H9 (cell line): ENCODE data around the gene CDH5. TPM values are rescaled to one million over a fixed set of nuclear protein-coding genes. Genes with fewer than 3 reads are reported as not detected.

ENCODE experiments used
- DNase-seq: peaks from one replicate; pipeline ENCODE4 v3.0.0-alpha.2; 2017
- H2AFZ ChIP-seq: one replicate; pipeline ENCODE4 v1.6.1; 2013; ENCODE audit warnings: mild to moderate bottlenecking, low read length, control low read depth, moderate library complexity
- H2AK5ac ChIP-seq: 2 replicates; pipeline ENCODE4 v1.6.1; 2013; ENCODE audit warnings: low read length, control low read depth, mixed read lengths; ENCODE audit not compliant: insufficient read length
- H2BK120ac ChIP-seq: one replicate; pipeline ENCODE4 v1.6.1; 2013; ENCODE audit warnings: low read depth, mild to moderate bottlenecking, low read length, control low read depth, inconsistent platforms; ENCODE audit not compliant: poor library complexity, severe bottlenecking
- H2BK12ac ChIP-seq: 2 replicates; pipeline ENCODE4 v1.6.1; 2013; ENCODE audit warnings: low read length, control low read depth, mixed read lengths, low read depth; ENCODE audit not compliant: insufficient read length
- H2BK15ac ChIP-seq: 2 replicates; pipeline ENCODE4 v1.6.1; 2013; ENCODE audit warnings: low read depth, low read length, control low read depth
- H2BK20ac ChIP-seq: one replicate; pipeline ENCODE4 v1.6.1; 2013; ENCODE audit warnings: low read depth, mild to moderate bottlenecking, low read length, control low read depth, inconsistent platforms; ENCODE audit not compliant: poor library complexity, severe bottlenecking
- H2BK5ac ChIP-seq: 2 replicates; pipeline ENCODE4 v1.6.1; 2013; ENCODE audit warnings: low read length, control low read depth, mixed read lengths; ENCODE audit not compliant: insufficient read length
- H3K14ac ChIP-seq: 2 replicates; pipeline ENCODE4 v1.6.1; 2013; ENCODE audit warnings: low read length, control low read depth; ENCODE audit not compliant: insufficient read depth
- H3K18ac ChIP-seq: 2 replicates; pipeline ENCODE4 v1.6.1; 2013; ENCODE audit warnings: low read depth, mild to moderate bottlenecking, mixed read lengths, low read length, control low read depth; ENCODE audit not compliant: insufficient read length
- H3K23ac ChIP-seq: 2 replicates; pipeline ENCODE4 v1.6.1; 2013; ENCODE audit warnings: low read length, control low read depth, mixed read lengths, low read depth; ENCODE audit not compliant: insufficient read length
- H3K23me2 ChIP-seq: 2 replicates; pipeline ENCODE4 v1.6.1; 2013; ENCODE audit warnings: low read depth, mild to moderate bottlenecking, mixed read lengths, low read length, control low read depth; ENCODE audit not compliant: insufficient read length, poor library complexity, severe bottlenecking
- H3K27ac ChIP-seq: 2 replicates; pipeline ENCODE4 v1.5.1; 2013; ENCODE audit warnings: low read length, control low read depth, mixed read lengths, low read depth; ENCODE audit not compliant: insufficient read length
- H3K27me3 ChIP-seq: 2 replicates; pipeline ENCODE4 v1.6.1; 2013; ENCODE audit warnings: low read length, control low read depth, inconsistent platforms; ENCODE audit not compliant: insufficient read depth
- H3K4ac ChIP-seq: 2 replicates; pipeline ENCODE4 v1.6.1; 2013; ENCODE audit warnings: low read depth, mild to moderate bottlenecking, control low read depth, inconsistent platforms, low read length, moderate library complexity
- H3K4me1 ChIP-seq: 2 replicates; pipeline ENCODE4 v1.6.1; 2013; ENCODE audit warnings: low read length, control low read depth, inconsistent platforms; ENCODE audit not compliant: insufficient read depth
- H3K4me2 ChIP-seq: 2 replicates; pipeline ENCODE4 v1.6.1; 2013; ENCODE audit warnings: low read length, control low read depth, mixed read lengths; ENCODE audit not compliant: insufficient read length, insufficient read depth
- H3K56ac ChIP-seq: 2 replicates; pipeline ENCODE4 v1.6.1; 2013; ENCODE audit warnings: low read depth, mild to moderate bottlenecking, mixed read lengths, low read length, control low read depth; ENCODE audit not compliant: insufficient read length
- H3K79me1 ChIP-seq: 2 replicates; pipeline ENCODE4 v1.6.1; 2013; ENCODE audit warnings: low read depth, mild to moderate bottlenecking, moderate library complexity, low read length, control low read depth, inconsistent platforms; ENCODE audit not compliant: insufficient read depth, poor library complexity, severe bottlenecking
- H3K79me2 ChIP-seq: 2 replicates; pipeline ENCODE4 v1.6.1; 2013; ENCODE audit warnings: low read length, control low read depth, inconsistent platforms; ENCODE audit not compliant: insufficient read depth
- H3K9ac ChIP-seq: 2 replicates; pipeline ENCODE4 v1.6.1; 2013; ENCODE audit warnings: low read length, control low read depth, mixed read lengths; ENCODE audit not compliant: insufficient read length; ENCODE audit errors: extremely low read depth
- H3K9me3 ChIP-seq: one replicate; pipeline ENCODE4 v1.6.1; 2013; ENCODE audit warnings: low read depth, low read length, inconsistent platforms; ENCODE audit not compliant: control insufficient read depth
- H3T11ph ChIP-seq: one replicate; pipeline ENCODE4 v1.6.1; 2013; ENCODE audit warnings: mild to moderate bottlenecking, low read length, control low read depth, inconsistent platforms
- H4K20me1 ChIP-seq: one replicate; pipeline ENCODE4 v1.6.1; 2013; ENCODE audit not compliant: control insufficient read depth, insufficient read length, insufficient read depth
- H4K5ac ChIP-seq: 2 replicates; pipeline ENCODE4 v1.6.1; 2013; ENCODE audit warnings: low read depth, mild to moderate bottlenecking, mixed read lengths, low read length, control low read depth; ENCODE audit not compliant: insufficient read length
- H4K8ac ChIP-seq: replicated peaks from 2 replicates; pipeline ENCODE4 v1.6.1; 2013; ENCODE audit warnings: low read length, control low read depth, mixed read lengths, low read depth; ENCODE audit not compliant: insufficient read length
- H4K91ac ChIP-seq: 2 replicates; pipeline ENCODE4 v1.6.1; 2013; ENCODE audit warnings: low read depth, mild to moderate bottlenecking, moderate library complexity, mixed read lengths, low read length, control low read depth; ENCODE audit not compliant: insufficient read length
- H3K27ac Mint-ChIP-seq, 3 experiments: 2 replicates in 2 of 3; 3 replicates in 1 of 3; pipeline ENCODE4 v1.8.0; 2020 to 2021; ENCODE audit warnings: mixed read lengths in 3 of 3, mild to moderate bottlenecking in 1 of 3, moderate library complexity in 1 of 3
- H3K27me3 Mint-ChIP-seq: 2 replicates; pipeline ENCODE4 v1.8.0; 2021; ENCODE audit warnings: low read depth, mild to moderate bottlenecking, moderate library complexity, mixed read lengths
- H3K36me3 Mint-ChIP-seq, 3 experiments: 2 replicates in 2 of 3; 3 replicates in 1 of 3; pipeline ENCODE4 v1.8.0; 2020 to 2021; ENCODE audit warnings: low read depth in 3 of 3, mixed read lengths in 3 of 3; ENCODE audit not compliant: insufficient read depth in 1 of 3
- H3K4me1 Mint-ChIP-seq, 2 experiments: 2 replicates each; pipeline ENCODE4 v1.8.0; 2020; ENCODE audit warnings: mixed read lengths in 2 of 2
- H3K4me3 Mint-ChIP-seq, 2 experiments: 2 replicates in 1 of 2; 3 replicates in 1 of 2; pipeline ENCODE4 v1.8.0; 2020 to 2021; ENCODE audit warnings: mild to moderate bottlenecking in 2 of 2, mixed read lengths in 2 of 2, moderate library complexity in 1 of 2
- H3K9me3 Mint-ChIP-seq, 2 experiments: 2 replicates in 1 of 2; 3 replicates in 1 of 2; pipeline ENCODE4 v1.8.0; 2020; ENCODE audit warnings: mild to moderate bottlenecking in 2 of 2, mixed read lengths in 2 of 2, moderate library complexity in 1 of 2
- total RNA-seq: library from RNA; stranded (reverse); gene quantifications from 2 replicates; pipeline ENCODE4 v1.2.1, GENCODE V29; 2021
- TF ChIP-seq, protein P1 (sequence below): fragments of 200-600 bp; sonication (generic); conservative IDR thresholded peaks from 3 replicates; pipeline ENCODE4 v1.8.0; 2021; ENCODE audit warnings: antibody characterized with exemption, mild to moderate bottlenecking

The CDH5 gene
- total RNA-seq, 1 experiment from 2014 or later: 0.20 TPM

DNA sequence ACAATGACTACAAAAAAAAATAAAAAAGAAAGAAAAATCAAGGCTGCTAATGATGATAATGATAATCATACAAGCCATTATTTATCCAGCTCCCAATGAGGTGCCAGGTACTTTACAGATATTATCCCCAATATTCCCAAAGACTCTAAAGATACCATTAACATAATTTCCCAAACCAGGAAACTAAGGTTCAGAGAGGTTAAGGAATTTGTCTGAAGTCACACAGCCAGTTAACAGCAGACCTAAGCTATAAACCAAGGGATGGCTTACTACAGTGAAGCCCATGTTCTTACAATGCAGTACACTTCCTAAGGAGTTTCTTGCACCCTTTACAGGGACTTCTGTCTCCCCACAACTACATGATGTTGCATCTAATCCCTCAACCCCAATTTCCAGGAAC is 45.7 kb upstream of the CDH5 start:
- H3K4me1 ChIP-seq: no peaks in the 10 kb centered on the region
- no peak overlapping the region for H3T11ph ChIP-seq
- H3K4me3 Mint-ChIP-seq: no peak overlapping the region
- no peak overlapping the region for H3K4ac ChIP-seq
- no peak overlapping the region for H3K23ac ChIP-seq
- H2BK15ac ChIP-seq: no peak overlapping the region
- no peaks in the 10 kb centered on the region for H3K79me1 ChIP-seq
- no peaks in the 10 kb centered on the region for H4K20me1 ChIP-seq
- no peak overlapping the region for H2BK120ac ChIP-seq
- H4K5ac ChIP-seq: no peak overlapping the region
- H4K8ac ChIP-seq: no peak overlapping the region
- no peak overlapping the region for H2BK5ac ChIP-seq
- H2BK12ac ChIP-seq: no peak overlapping the region
- no peak overlapping the region for H3K18ac ChIP-seq
- peaks cover 22% of the 10 kb centered on the region for H3K27me3 Mint-ChIP-seq
- no peak overlapping the region for H2BK20ac ChIP-seq
- no peaks in the 10 kb centered on the region for H3K9me3 ChIP-seq
- TF ChIP-seq, protein P1, sequence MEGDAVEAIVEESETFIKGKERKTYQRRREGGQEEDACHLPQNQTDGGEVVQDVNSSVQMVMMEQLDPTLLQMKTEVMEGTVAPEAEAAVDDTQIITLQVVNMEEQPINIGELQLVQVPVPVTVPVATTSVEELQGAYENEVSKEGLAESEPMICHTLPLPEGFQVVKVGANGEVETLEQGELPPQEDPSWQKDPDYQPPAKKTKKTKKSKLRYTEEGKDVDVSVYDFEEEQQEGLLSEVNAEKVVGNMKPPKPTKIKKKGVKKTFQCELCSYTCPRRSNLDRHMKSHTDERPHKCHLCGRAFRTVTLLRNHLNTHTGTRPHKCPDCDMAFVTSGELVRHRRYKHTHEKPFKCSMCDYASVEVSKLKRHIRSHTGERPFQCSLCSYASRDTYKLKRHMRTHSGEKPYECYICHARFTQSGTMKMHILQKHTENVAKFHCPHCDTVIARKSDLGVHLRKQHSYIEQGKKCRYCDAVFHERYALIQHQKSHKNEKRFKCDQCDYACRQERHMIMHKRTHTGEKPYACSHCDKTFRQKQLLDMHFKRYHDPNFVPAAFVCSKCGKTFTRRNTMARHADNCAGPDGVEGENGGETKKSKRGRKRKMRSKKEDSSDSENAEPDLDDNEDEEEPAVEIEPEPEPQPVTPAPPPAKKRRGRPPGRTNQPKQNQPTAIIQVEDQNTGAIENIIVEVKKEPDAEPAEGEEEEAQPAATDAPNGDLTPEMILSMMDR: no peak
- no peak overlapping the region for H3K27ac ChIP-seq
- no peak for DNase-seq
- no peaks in the 10 kb centered on the region for H3K79me2 ChIP-seq
- no peaks in the 10 kb centered on the region for H3K36me3 Mint-ChIP-seq
- H3K9me3 Mint-ChIP-seq: no peaks in the 10 kb centered on the region
- H3K56ac ChIP-seq: no peak overlapping the region
- peaks cover 10 to 12% of the 10 kb centered on the region in 2 experiments for H3K4me1 Mint-ChIP-seq
- no peak overlapping the region for H2AFZ ChIP-seq
- no peak overlapping the region for H3K9ac ChIP-seq
- no peak overlapping the region for H3K14ac ChIP-seq
- no peak overlapping the region for H2AK5ac ChIP-seq
- no peaks in the 10 kb centered on the region for H3K27me3 ChIP-seq
- H3K4me2 ChIP-seq: no peak overlapping the region
- H3K27ac Mint-ChIP-seq: no peak overlapping the region
- H3K23me2 ChIP-seq: no peaks in the 10 kb centered on the region
- H4K91ac ChIP-seq: no peak overlapping the region
